Activated CD8-positive, alpha-beta T cell treated with anti-CD3 and anti-CD28 coated beads for 36 hours (primary cell): ENCODE measurements around the gene OSGIN1. TPM values are rescaled to one million over a fixed set of nuclear protein-coding genes. Genes with fewer than 3 reads are reported as not detected.

Experiments
- ATAC-seq: fragments of 200-7000 bp; cut with Tn5 transposase; one replicate; pipeline ENCODE4 v1.10.0; 2021; ENCODE audit warnings: mild to moderate bottlenecking, moderate library complexity
- CTCF ChIA-PET: fragments of 350-600 bp; sonication (Branson Sonifier 250); formaldehyde crosslinking; loops from one replicate; lab custom pipeline; 2021; ENCODE audit warnings: antibody characterized with exemption; lab: Charles Lee
- POLR2A ChIA-PET: fragments of 350-600 bp; sonication (Branson Sonifier 250); formaldehyde crosslinking; loops from one replicate; lab custom pipeline; 2021; ENCODE audit warnings: antibody characterized with exemption; lab: Charles Lee
- DNase-seq: peaks from one replicate; pipeline ENCODE4 v3.0.0-alpha.2; 2020
- H3K27ac Mint-ChIP-seq: one replicate; pipeline ENCODE4 v1.8.0; 2021; ENCODE audit warnings: mild to moderate bottlenecking, mixed read lengths
- H3K27me3 Mint-ChIP-seq: one replicate; pipeline ENCODE4 v1.8.0; 2021; ENCODE audit warnings: mixed read lengths
- H3K36me3 Mint-ChIP-seq: one replicate; pipeline ENCODE4 v1.8.0; 2021; ENCODE audit warnings: low read depth, mixed read lengths
- H3K4me1 Mint-ChIP-seq: one replicate; pipeline ENCODE4 v1.8.0; 2021; ENCODE audit warnings: low read depth, mixed read lengths
- H3K4me3 Mint-ChIP-seq: one replicate; pipeline ENCODE4 v1.8.0; 2021; ENCODE audit warnings: mild to moderate bottlenecking, moderate library complexity, mixed read lengths
- H3K9me3 Mint-ChIP-seq: one replicate; pipeline ENCODE4 v1.8.0; 2021; ENCODE audit warnings: mixed read lengths
- intact Hi-C: fragments of 100-400 bp; cut with micrococcal nuclease; formaldehyde crosslinking; loops from one replicate; pipeline ENCODE4 v1.10.0; 2022
- total RNA-seq, 2 experiments: library from RNA; stranded (reverse); gene quantifications; one replicate each; pipeline ENCODE4 v1.2.3, GENCODE V29; 2021
- TF ChIP-seq, protein P1 (sequence below): fragments of 200-600 bp; IDR thresholded peaks from one replicate; pipeline ENCODE4 v1.8.0; 2022; ENCODE audit warnings: antibody characterized with exemption, mild to moderate bottlenecking

The OSGIN1 gene
- total RNA-seq, 2 experiments from 2014 or later: 0.56 to 0.67 TPM

DNA sequence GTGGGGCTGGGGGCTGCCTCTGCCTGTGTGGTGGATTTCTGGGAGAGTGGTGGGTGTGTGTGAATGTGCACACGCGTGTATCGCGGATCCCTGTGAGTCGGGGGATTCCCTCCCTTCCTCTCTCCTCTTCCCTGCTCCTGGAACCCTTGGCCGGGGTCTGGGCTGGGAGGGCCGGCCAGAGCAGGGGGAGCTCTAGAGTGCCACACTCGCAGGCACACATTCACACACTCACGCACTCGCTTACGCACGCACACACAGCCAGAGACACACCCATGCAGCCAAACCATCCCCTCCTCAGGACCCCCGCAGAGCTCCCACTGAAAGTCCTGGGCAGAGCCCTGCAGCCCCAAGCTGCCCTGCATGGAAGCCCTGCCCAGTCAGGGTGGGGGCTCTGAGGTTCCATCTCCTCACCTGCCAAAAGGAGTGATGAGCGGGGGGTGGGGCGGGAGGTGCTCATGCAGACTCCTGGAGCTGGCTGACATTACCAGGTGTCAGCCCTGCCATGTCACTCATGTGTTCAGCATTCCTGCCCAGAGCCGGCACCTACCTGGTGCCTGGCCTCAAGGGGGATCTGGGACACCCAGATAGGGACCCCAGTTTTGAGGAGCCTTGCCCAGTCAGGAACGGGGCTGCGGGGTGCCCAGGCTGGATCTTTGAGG lies 16.9 kb downstream of the OSGIN1 start:
- H3K4me3 Mint-ChIP-seq: no peak overlapping the region
- no peak for ATAC-seq

DNA sequence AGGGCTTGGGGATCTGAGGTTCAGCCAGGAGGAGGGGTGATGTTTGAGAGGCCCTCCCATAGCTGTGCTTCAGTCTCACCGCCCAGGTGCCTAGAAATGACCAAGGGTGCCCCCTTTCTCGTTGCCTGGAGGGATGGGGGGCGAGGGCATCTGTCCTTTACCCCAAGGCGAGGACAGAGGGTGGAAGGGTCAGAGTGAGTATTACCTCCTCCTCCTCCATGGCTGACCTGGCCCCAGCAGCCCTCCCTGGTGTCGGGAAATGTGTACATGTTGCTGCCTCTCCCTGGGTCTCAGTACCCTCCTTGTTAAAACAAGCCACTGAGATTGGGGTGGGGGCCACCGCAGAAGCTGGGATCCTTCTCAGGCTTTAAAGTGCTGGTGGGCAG lies 17.4 kb downstream of the OSGIN1 start:
- ATAC-seq (no peak), DNase-seq (no peak)
- CTCF ChIA-PET: interaction anchor here (1.2 to 2.5 kb wide), 2 partner anchors 93 to 96 kb away, joined by 3 to 15 read pairs; no protein-coding TSS in a partner anchor
- Mint-ChIP-seq H3K4me1 (peaks cover 5% of the 10 kb centered on the region), H3K9me3 (no peaks in the 10 kb centered on the region), H3K27me3 (peaks cover 13% of the 10 kb centered on the region), H3K27ac (no peak overlapping the region), H3K36me3 (no peaks in the 10 kb centered on the region), H3K4me3 (no peak overlapping the region)
- POLR2A ChIA-PET: no interaction called here
- intact Hi-C loops: no loop called here
- TF ChIP-seq, protein P1, sequence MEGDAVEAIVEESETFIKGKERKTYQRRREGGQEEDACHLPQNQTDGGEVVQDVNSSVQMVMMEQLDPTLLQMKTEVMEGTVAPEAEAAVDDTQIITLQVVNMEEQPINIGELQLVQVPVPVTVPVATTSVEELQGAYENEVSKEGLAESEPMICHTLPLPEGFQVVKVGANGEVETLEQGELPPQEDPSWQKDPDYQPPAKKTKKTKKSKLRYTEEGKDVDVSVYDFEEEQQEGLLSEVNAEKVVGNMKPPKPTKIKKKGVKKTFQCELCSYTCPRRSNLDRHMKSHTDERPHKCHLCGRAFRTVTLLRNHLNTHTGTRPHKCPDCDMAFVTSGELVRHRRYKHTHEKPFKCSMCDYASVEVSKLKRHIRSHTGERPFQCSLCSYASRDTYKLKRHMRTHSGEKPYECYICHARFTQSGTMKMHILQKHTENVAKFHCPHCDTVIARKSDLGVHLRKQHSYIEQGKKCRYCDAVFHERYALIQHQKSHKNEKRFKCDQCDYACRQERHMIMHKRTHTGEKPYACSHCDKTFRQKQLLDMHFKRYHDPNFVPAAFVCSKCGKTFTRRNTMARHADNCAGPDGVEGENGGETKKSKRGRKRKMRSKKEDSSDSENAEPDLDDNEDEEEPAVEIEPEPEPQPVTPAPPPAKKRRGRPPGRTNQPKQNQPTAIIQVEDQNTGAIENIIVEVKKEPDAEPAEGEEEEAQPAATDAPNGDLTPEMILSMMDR: no peak

More for the DNA sequence above, 16.9 kb downstream of the OSGIN1 start:
- ChIA-PET CTCF (interaction anchor here (1.0 to 2.5 kb wide), 2 partner anchors 14 to 96 kb away, joined by 3 to 15 read pairs; no protein-coding TSS in a partner anchor), POLR2A (no interaction called here)
- TF ChIP-seq, protein P1: no peak
- peaks cover 5% of the 10 kb centered on the region for H3K4me1 Mint-ChIP-seq
- H3K9me3 Mint-ChIP-seq: no peaks in the 10 kb centered on the region
- peaks cover 13% of the 10 kb centered on the region for H3K27me3 Mint-ChIP-seq
- H3K27ac Mint-ChIP-seq: no peak overlapping the region
- no peak for DNase-seq
- intact Hi-C loops: no loop called here
- no peaks in the 10 kb centered on the region for H3K36me3 Mint-ChIP-seq

DNA sequence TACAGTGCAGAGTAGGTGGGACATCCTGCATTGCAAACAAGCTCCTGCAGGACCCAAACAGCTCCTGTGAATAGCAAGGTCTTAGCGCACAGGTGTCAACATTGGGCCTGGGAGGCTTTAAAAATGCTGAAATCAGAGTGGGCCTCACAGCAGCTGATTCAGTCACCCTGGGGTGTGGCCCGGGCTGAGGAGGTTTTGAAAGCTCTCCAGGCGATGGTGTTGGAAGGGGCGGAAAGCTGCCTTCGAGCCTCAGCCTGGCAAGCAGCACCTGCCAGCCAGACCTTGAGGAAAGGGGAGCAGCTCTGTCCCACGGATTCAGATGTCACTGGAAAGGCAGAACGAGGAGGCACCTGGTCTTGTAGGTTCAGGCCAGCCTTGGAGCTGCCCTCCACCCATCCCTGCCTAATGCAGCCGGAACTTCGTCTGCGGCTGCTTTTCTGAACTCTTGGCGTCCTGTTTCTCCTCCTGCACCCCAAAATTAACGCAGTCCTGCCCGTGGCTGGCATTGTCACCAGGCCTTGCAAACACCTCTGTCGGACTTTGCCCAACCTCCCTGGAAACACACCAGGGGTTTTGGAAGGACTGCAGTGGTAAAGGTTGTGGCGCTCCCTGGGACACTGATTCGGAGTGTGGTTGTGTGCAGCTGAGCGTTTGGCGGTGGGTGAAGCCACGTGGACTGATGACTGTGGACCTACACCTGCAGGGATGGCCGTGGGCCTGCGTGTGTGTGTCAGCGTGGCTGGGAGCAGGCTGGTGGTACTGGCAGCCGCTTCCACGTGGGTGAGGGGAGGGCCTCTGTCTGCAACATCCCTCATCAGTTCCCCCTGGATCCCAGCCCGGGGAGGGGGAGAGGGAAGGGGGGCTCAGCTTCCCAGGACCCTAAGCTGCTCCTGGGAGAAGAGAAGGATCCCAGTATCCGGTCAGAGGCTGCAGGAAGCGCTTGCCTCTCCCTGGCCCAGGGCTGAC lies 18.4 kb downstream of the OSGIN1 start:
- ATAC-seq (no peak), DNase-seq (no peak)
- Mint-ChIP-seq H3K27me3 (peaks cover 13% of the 10 kb centered on the region), H3K4me3 (no peak overlapping the region), H3K27ac (no peak overlapping the region), H3K9me3 (no peaks in the 10 kb centered on the region), H3K36me3 (no peaks in the 10 kb centered on the region), H3K4me1 (peaks cover 5% of the 10 kb centered on the region)
- CTCF ChIA-PET: interaction anchor here (0.7 to 2.5 kb wide), 3 partner anchors 17 to 95 kb away, joined by 3 to 15 read pairs (median 4); no protein-coding TSS in a partner anchor
- TF ChIP-seq, protein P1: no peak
- intact Hi-C loops: no loop called here
- POLR2A ChIA-PET: no interaction called here

DNA sequence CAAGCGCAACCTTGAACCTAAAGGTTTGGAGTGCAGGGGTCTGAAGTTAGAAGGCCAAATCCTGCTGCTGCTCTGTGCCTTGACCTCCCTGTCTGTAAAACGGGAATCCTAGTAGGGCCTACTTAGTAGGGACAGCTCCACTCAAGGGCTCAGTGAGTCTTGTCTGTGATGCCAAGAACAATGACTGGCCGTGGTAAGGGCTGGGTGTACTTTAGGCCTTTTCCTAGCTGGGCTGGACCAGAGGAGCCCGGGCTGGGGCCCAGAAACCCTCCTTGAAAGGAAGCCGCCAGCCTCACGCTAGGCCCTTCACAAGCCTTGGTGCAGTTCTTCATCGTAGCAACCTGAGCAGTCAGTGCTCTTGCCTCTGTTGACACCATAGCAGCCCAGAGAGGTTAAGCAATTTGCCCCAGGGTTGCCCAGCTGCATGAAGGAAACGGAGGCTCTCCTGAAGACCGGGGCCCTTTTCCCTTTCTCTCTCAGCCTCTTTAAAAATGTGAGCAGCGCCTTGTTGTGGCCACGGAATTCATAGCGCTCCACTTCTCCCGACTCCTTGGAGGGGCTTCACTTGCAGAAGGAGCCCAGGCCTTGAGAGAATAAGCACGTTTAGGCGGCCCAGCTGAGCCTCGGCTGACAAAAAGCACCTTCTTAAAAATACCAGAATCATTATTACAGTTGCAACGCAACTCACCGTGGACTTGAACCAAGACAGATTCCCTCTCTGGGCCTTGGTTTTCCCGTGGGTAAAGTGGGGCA lies 19.4 kb downstream of the OSGIN1 start:
- no peak overlapping the region for H3K4me3 Mint-ChIP-seq
- intact Hi-C loops: no loop called here
- H3K27me3 Mint-ChIP-seq: peaks cover 13% of the 10 kb centered on the region
- ChIA-PET POLR2A (no interaction called here), CTCF (interaction anchor here (0.7 kb wide), 1 partner anchor 18 kb away, joined by 4 read pairs; no protein-coding TSS in a partner anchor)
- TF ChIP-seq, protein P1: no peak
- DNase-seq (no peak), ATAC-seq (no peak)
- no peaks in the 10 kb centered on the region for H3K36me3 Mint-ChIP-seq
- H3K27ac Mint-ChIP-seq: no peak overlapping the region
- H3K4me1 Mint-ChIP-seq: peaks cover 5% of the 10 kb centered on the region
- no peaks in the 10 kb centered on the region for H3K9me3 Mint-ChIP-seq
